GM19043 (cell line): ENCODE measurements around the gene DPM2.

Experiments
- ATAC-seq: cut with Tn5 transposase; IDR thresholded peaks from one replicate; pipeline ENCODE4 v1.9.1; 2021; ENCODE audit warnings: low read depth; ENCODE audit not compliant: unreplicated experiment

Gene DPM2

GRCh38 chr9:127958728-127959127, 21.1 kb upstream of the DPM2 start:
- ATAC-seq = no peak

- peak; percentile 51 for ATAC-seq
Measured at GRCh38 chr9:127955294-127956015, 17.8 kb upstream of the DPM2 start.

GRCh38 chr9:127954831-127955293, 17.2 kb upstream of the DPM2 start:
- no peak for ATAC-seq

GRCh38 chr9:127953768-127954505, 16.3 kb upstream of the DPM2 start:
- no peak for ATAC-seq

GRCh38 chr9:127953154-127953553, 15.5 kb upstream of the DPM2 start:
- ATAC-seq = no peak

- ATAC-seq = no peak
Measured at GRCh38 chr9:127950513-127951289, 13.0 kb upstream of the DPM2 start.

- ATAC-seq = no peak
Measured at GRCh38 chr9:127949827-127950512, 12.3 kb upstream of the DPM2 start.

- no peak for ATAC-seq
Measured at GRCh38 chr9:127947841-127948710, 10.4 kb upstream of the DPM2 start.

GRCh38 chr9:127946728-127947127, 9.1 kb upstream of the DPM2 start:
- no peak for ATAC-seq

GRCh38 chr9:127945942-127946341, 8.3 kb upstream of the DPM2 start:
- no peak for ATAC-seq

- ATAC-seq = no peak
Measured at GRCh38 chr9:127945338-127945737, 7.7 kb upstream of the DPM2 start.

- no peak for ATAC-seq
Measured at GRCh38 chr9:127944586-127945218, 7.0 kb upstream of the DPM2 start.

- ATAC-seq = no peak
Measured at GRCh38 chr9:127943731-127944144, 6.1 kb upstream of the DPM2 start.

GRCh38 chr9:127943011-127943662, 5.5 kb upstream of the DPM2 start:
- ATAC-seq = no peak

- no peak for ATAC-seq
Measured at GRCh38 chr9:127942216-127943010, 4.8 kb upstream of the DPM2 start.

- ATAC-seq = no peak
Measured at GRCh38 chr9:127941961-127942215, 4.2 kb upstream of the DPM2 start.

GRCh38 chr9:127941062-127941960, 3.7 kb upstream of the DPM2 start:
- no peak for ATAC-seq
